OCI-LY1 (cell line): ENCODE measurements around the gene CD40.

ENCODE experiments used
- H2AFZ ChIP-seq: fragments of 200-600 bp; sonication (generic), shearing (Covaris generic); 2 replicates; pipeline ENCODE4 v1.6.0; 2014; ENCODE audit warnings: antibody characterized with exemption, mild to moderate bottlenecking, low read length
- H3F3A ChIP-seq: fragments of 200-600 bp; sonication (generic), shearing (Covaris generic); 2 replicates; pipeline ENCODE4 v1.6.0; 2014; ENCODE audit warnings: mild to moderate bottlenecking, antibody characterized with exemption, low read length, moderate library complexity; ENCODE audit not compliant: insufficient read depth
- H3K27ac ChIP-seq: fragments of 200-600 bp; sonication (generic); 2 replicates; pipeline ENCODE4 v1.5.1; 2014; ENCODE audit warnings: low read length, mixed run types, mild to moderate bottlenecking, low read depth; ENCODE audit not compliant: poor library complexity, severe bottlenecking
- H3K27me3 ChIP-seq: fragments of 200-600 bp; sonication (generic); 2 replicates; pipeline ENCODE4 v1.6.0; 2014; ENCODE audit warnings: antibody characterized with exemption, mild to moderate bottlenecking, low read length, moderate library complexity; ENCODE audit not compliant: insufficient read depth
- H3K36me3 ChIP-seq: fragments of 200-600 bp; sonication (generic); 2 replicates; pipeline ENCODE4 v1.6.1; 2014; ENCODE audit warnings: mild to moderate bottlenecking, antibody characterized with exemption, low read length, moderate library complexity, mixed read lengths; ENCODE audit not compliant: insufficient read depth
- H3K4me1 ChIP-seq: fragments of 200-600 bp; sonication (generic); 2 replicates; pipeline ENCODE4 v1.5.1; 2014; ENCODE audit warnings: mild to moderate bottlenecking, low read length, moderate library complexity; ENCODE audit not compliant: insufficient read depth, severe bottlenecking
- H3K4me2 ChIP-seq: fragments of 200-600 bp; sonication (generic), shearing (Covaris generic); 2 replicates; pipeline ENCODE4 v1.6.1; 2014; ENCODE audit warnings: low read length
- H3K4me3 ChIP-seq: fragments of 200-600 bp; sonication (generic); 2 replicates; pipeline ENCODE4 v1.5.1; 2014; ENCODE audit warnings: low read length, low read depth, mild to moderate bottlenecking, mixed read lengths; ENCODE audit not compliant: poor library complexity, severe bottlenecking
- H3K79me2 ChIP-seq: fragments of 200-600 bp; shearing (Covaris generic); 2 replicates; pipeline ENCODE4 v1.6.1; 2016; ENCODE audit warnings: mixed run types, low read length, mixed read lengths; ENCODE audit not compliant: insufficient read depth
- H3K9ac ChIP-seq: fragments of 200-600 bp; sonication (generic), shearing (Covaris generic); 2 replicates; pipeline ENCODE4 v1.6.1; 2014; ENCODE audit warnings: mild to moderate bottlenecking, low read length, mixed read lengths
- H3K9me2 ChIP-seq: fragments of 200-600 bp; sonication (generic), shearing (Covaris generic); 2 replicates; pipeline ENCODE4 v1.6.1; 2014; ENCODE audit warnings: low read depth, mild to moderate bottlenecking, low read length, mixed read lengths
- H3K9me3 ChIP-seq: fragments of 200-600 bp; shearing (Covaris generic); 2 replicates; pipeline ENCODE4 v1.6.1; 2014; ENCODE audit warnings: low read length, mixed read lengths
- H4K20me1 ChIP-seq: fragments of 200-600 bp; sonication (generic), shearing (Covaris generic); 2 replicates; pipeline ENCODE4 v1.6.0; 2016; ENCODE audit warnings: mild to moderate bottlenecking, low read length; ENCODE audit not compliant: insufficient read depth
- CTCF ChIP-seq: fragments of 200-600 bp; sonication (generic), shearing (Covaris generic); IDR thresholded peaks from 2 replicates; pipeline ENCODE4 v1.5.1; 2017; ENCODE audit warnings: mild to moderate bottlenecking, antibody characterized with exemption, low read length, moderate library complexity, mixed read lengths
- EZH2 ChIP-seq: fragments of 200-600 bp; sonication (generic), shearing (Covaris generic); IDR thresholded peaks from 2 replicates; pipeline ENCODE4 v1.8.0; 2017; ENCODE audit warnings: borderline replicate concordance, mixed run types, mild to moderate bottlenecking, antibody characterized with exemption, low read length, moderate library complexity, mixed read lengths

Gene CD40

GRCh38 chr20:46177768-46178167, 59.7 kb downstream of the CD40 start:
- Histone ChIP-seq H2AFZ (no peak overlapping the region), H3K27me3 (0 out of 2 replicates have a peak, but pooled peaks cover 10% of the 10 kb centered on the region)
- TF ChIP-seq EZH2 (no peak), CTCF (no peak)

DNA sequence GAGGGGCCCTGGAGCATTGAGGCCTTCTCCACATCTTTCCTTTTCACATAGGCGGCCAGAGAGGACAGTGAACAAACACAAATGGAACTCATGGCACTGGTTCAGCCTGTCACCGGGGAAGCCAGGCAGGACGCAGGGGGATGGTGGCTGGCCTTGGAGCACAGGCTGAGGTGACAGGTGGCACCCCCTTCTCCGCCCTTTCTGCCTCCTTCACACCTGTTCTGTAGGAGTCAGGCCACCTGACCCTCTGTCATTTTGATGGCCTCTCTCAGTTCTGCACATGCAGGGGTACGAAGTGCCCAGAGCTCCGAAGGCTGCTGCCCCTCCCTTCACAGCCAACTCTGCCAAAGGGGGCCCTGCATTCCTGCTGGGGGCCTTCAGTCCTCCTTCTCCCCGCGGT, 60.8 kb downstream of the CD40 start:
- Histone ChIP-seq H3K9ac (no peak overlapping the region), H3K27ac (no peak overlapping the region), H3K4me2 (no peak overlapping the region), H3K4me3 (no peak overlapping the region), H3K27me3 (no peaks in the 10 kb centered on the region), H3K79me2 (no peaks in the 10 kb centered on the region), H3K9me3 (no peaks in the 10 kb centered on the region), H3F3A (no peaks in the 10 kb centered on the region), H3K4me1 (no peaks in the 10 kb centered on the region), H3K9me2 (no peaks in the 10 kb centered on the region), H3K36me3 (no peaks in the 10 kb centered on the region), H2AFZ (no peak overlapping the region), H4K20me1 (no peaks in the 10 kb centered on the region)
- TF ChIP-seq CTCF (no peak), EZH2 (no peak)

More at GRCh38 chr20:46177768-46178167, 59.7 kb downstream of the CD40 start:
- H3F3A ChIP-seq = no peaks in the 10 kb centered on the region
- H3K36me3 ChIP-seq = no peaks in the 10 kb centered on the region
- H3K9me2 ChIP-seq = no peaks in the 10 kb centered on the region
- H3K27ac ChIP-seq = no peak overlapping the region
- no peaks in the 10 kb centered on the region for H3K9me3 ChIP-seq
- H3K4me2 ChIP-seq = no peak overlapping the region
- H3K4me1 ChIP-seq = no peaks in the 10 kb centered on the region
- no peaks in the 10 kb centered on the region for H3K79me2 ChIP-seq
- no peak overlapping the region for H3K9ac ChIP-seq
- H4K20me1 ChIP-seq = no peaks in the 10 kb centered on the region
- no peak overlapping the region for H3K4me3 ChIP-seq
